WTC11 (cell line): ENCODE measurements around the gene MCM3AP. TPM values are rescaled to one million over a fixed set of nuclear protein-coding genes. Genes with fewer than 3 reads are reported as not detected.
"Not testable (repeated sequence)": the region's sequence is repeated elsewhere in the genome, so short reads cannot be mapped to it uniquely, and the experiment has no call there.

Experiments
- ATAC-seq: fragments of 200-7000 bp; cut with Tn5 transposase; 2 replicates; pipeline ENCODE4 v1.10.0; 2021; ENCODE audit warnings: mild to moderate bottlenecking, moderate library complexity
- CTCF ChIA-PET: fragments of 300-600 bp; sonication (Branson Sonifier 250); formaldehyde crosslinking; loops from one replicate; lab custom pipeline; 2021; ENCODE audit warnings: antibody characterized with exemption; lab: Charles Lee
- POLR2A ChIA-PET: fragments of 350-600 bp; sonication (Branson Sonifier 250); formaldehyde crosslinking; loops from one replicate; lab custom pipeline; 2021; ENCODE audit warnings: antibody characterized with exemption; lab: Charles Lee
- DNase-seq: peaks from one replicate; pipeline ENCODE4 v3.0.0; 2021; ENCODE audit warnings: low spot score
- H3K27ac Mint-ChIP-seq: 2 replicates; pipeline ENCODE4 v1.8.0; 2021; ENCODE audit warnings: mixed read lengths
- H3K27me3 Mint-ChIP-seq: 2 replicates; pipeline ENCODE4 v1.8.0; 2021; ENCODE audit warnings: low read depth, mild to moderate bottlenecking, moderate library complexity, mixed read lengths
- H3K36me3 Mint-ChIP-seq: 2 replicates; pipeline ENCODE4 v1.8.0; 2021; ENCODE audit warnings: mixed read lengths
- H3K4me1 Mint-ChIP-seq: 2 replicates; pipeline ENCODE4 v1.8.0; 2022; ENCODE audit warnings: mixed read lengths
- H3K4me3 Mint-ChIP-seq: 2 replicates; pipeline ENCODE4 v1.8.0; 2021; ENCODE audit warnings: mild to moderate bottlenecking, moderate library complexity, mixed read lengths
- H3K9me3 Mint-ChIP-seq: 2 replicates; pipeline ENCODE4 v1.8.0; 2021; ENCODE audit warnings: mixed read lengths
- AR ChIP-seq: fragments of 250-450 bp; sonication (Bioruptor Pico); IDR thresholded peaks from 2 replicates; pipeline ENCODE4 v1.9.0; 2021; ENCODE audit warnings: mild to moderate bottlenecking
- ATF6 ChIP-seq: sonication (generic); formaldehyde crosslinking; IDR thresholded peaks from 2 replicates; pipeline ENCODE4 v1.8.1; 2023; ENCODE audit warnings: mild to moderate bottlenecking, missing genetic modification reagents
- CREB1 ChIP-seq: sonication (generic); formaldehyde crosslinking; IDR thresholded peaks from 2 replicates; pipeline ENCODE4 v1.8.0; 2023; ENCODE audit warnings: mild to moderate bottlenecking, missing genetic modification reagents
- ETV6 ChIP-seq: sonication (generic); formaldehyde crosslinking; IDR thresholded peaks from 2 replicates; pipeline ENCODE4 v1.8.1; 2022; ENCODE audit warnings: mild to moderate bottlenecking, missing genetic modification reagents
- JUN ChIP-seq: sonication (generic); formaldehyde crosslinking; IDR thresholded peaks from 2 replicates; pipeline ENCODE4 v1.8.0; 2023; ENCODE audit warnings: mild to moderate bottlenecking, missing genetic modification reagents
- MLX ChIP-seq: sonication (generic); formaldehyde crosslinking; IDR thresholded peaks from 2 replicates; pipeline ENCODE4 v1.8.1; 2023; ENCODE audit warnings: mild to moderate bottlenecking, missing genetic modification reagents, moderate library complexity
- NR1H2 ChIP-seq: sonication (generic); formaldehyde crosslinking; IDR thresholded peaks from 2 replicates; pipeline ENCODE4 v1.9.0; 2021; ENCODE audit warnings: mild to moderate bottlenecking, moderate library complexity, missing genetic modification reagents
- PRDM15 ChIP-seq: sonication (generic); formaldehyde crosslinking; IDR thresholded peaks from 2 replicates; pipeline ENCODE4 v1.8.0; 2022; ENCODE audit warnings: missing genetic modification reagents
- RORB ChIP-seq: fragments of 250-450 bp; sonication (Bioruptor Pico); IDR thresholded peaks from 2 replicates; pipeline ENCODE4 v1.9.0; 2021; ENCODE audit warnings: mild to moderate bottlenecking
- SMAD3 ChIP-seq: sonication (generic); formaldehyde crosslinking; IDR thresholded peaks from 2 replicates; pipeline ENCODE4 v1.8.0; 2022; ENCODE audit warnings: missing genetic modification reagents, mild to moderate bottlenecking, borderline replicate concordance
- USF2 ChIP-seq: sonication (generic); formaldehyde crosslinking; IDR thresholded peaks from 2 replicates; pipeline ENCODE4 v1.8.1; 2023; ENCODE audit warnings: mild to moderate bottlenecking, missing genetic modification reagents, moderate library complexity
- ZBTB43 ChIP-seq: sonication (generic); formaldehyde crosslinking; IDR thresholded peaks from 2 replicates; pipeline ENCODE4 v1.8.1; 2023; ENCODE audit warnings: mild to moderate bottlenecking, missing genetic modification reagents
- ZNF121 ChIP-seq: sonication (generic); formaldehyde crosslinking; IDR thresholded peaks from 2 replicates; pipeline ENCODE4 v1.8.0; 2023; ENCODE audit warnings: missing genetic modification reagents
- total RNA-seq: library from RNA; stranded (reverse); gene quantifications from 3 replicates; pipeline ENCODE4 v1.2.3, GENCODE V29; 2021

Gene MCM3AP
- total RNA-seq, 1 experiment from 2014 or later: 167 TPM

GRCh38 chr21:46226920-46227599 is 58.4 kb downstream of the MCM3AP start (continued):
- no peak for TF ChIP-seq SMAD3 (CRISPR knock-in tag)
- TF ChIP-seq NR1H2 (CRISPR knock-in tag): no peak
- TF ChIP-seq MLX (CRISPR knock-in tag): no peak

- Mint-ChIP-seq H3K9me3 (peaks cover 28% of the 10 kb centered on the region), H3K36me3 (peaks cover 67% of the 10 kb centered on the region), H3K27me3 (peaks cover 17% of the 10 kb centered on the region), H3K4me1 (peaks cover 27% of the 10 kb centered on the region), H3K27ac (no peak overlapping the region), H3K4me3 (no peak overlapping the region; the same call in 1 of the 2 replicates)
- ChIA-PET POLR2A (no interaction called here), CTCF (interaction anchor here (1.1 kb wide), 1 partner anchor 73 kb away, joined by 3 read pairs; no protein-coding TSS in a partner anchor)
- no peak for ATAC-seq
- no peak for TF ChIP-seq ATF6
- no peak for TF ChIP-seq CREB1 (CRISPR knock-in tag)
- TF ChIP-seq ETV6 (CRISPR knock-in tag): no peak
- no peak for TF ChIP-seq PRDM15 (CRISPR knock-in tag)
- no peak for TF ChIP-seq ZNF121 (CRISPR knock-in tag)
- TF ChIP-seq JUN: no peak
- no peak for TF ChIP-seq AR
- no peak for TF ChIP-seq MLX (CRISPR knock-in tag)
- TF ChIP-seq RORB (CRISPR knock-in tag): no peak
- TF ChIP-seq USF2 (CRISPR knock-in tag): no peak
- no peak for TF ChIP-seq ZBTB43 (CRISPR knock-in tag)
- DNase-seq: no peak
Measured at GRCh38 chr21:46226146-46226545, 59.3 kb downstream of the MCM3AP start.

GRCh38 chr21:46223661-46224060 is 61.8 kb downstream of the MCM3AP start:
- DNase-seq, CTCF ChIA-PET, H3K27ac Mint-ChIP-seq, POLR2A ChIA-PET, ATAC-seq, H3K4me3 Mint-ChIP-seq, H3K27me3 Mint-ChIP-seq: not testable (repeated sequence)
- H3K4me1 Mint-ChIP-seq: peaks cover 16% of the 10 kb centered on the region
- H3K36me3 Mint-ChIP-seq: peaks cover 63% of the 10 kb centered on the region
- peaks cover 14% of the 10 kb centered on the region for H3K9me3 Mint-ChIP-seq
